Stimulated activated CD8-positive, alpha-beta memory T cell treated with anti-CD3 and anti-CD28 coated beads, Interleukin-15, amount 100 ng/mL, for 1 hour (primary cell): ENCODE data around the gene ZRANB1.
"Not testable (repeated sequence)": the region's sequence is repeated elsewhere in the genome, so short reads cannot be mapped to it uniquely, and the experiment has no call there.

Experiments
- DNase-seq: peaks from one replicate; pipeline ENCODE4 v3.0.0-alpha.2; 2020; ENCODE audit warnings: low read depth

ZRANB1 gene

DNA sequence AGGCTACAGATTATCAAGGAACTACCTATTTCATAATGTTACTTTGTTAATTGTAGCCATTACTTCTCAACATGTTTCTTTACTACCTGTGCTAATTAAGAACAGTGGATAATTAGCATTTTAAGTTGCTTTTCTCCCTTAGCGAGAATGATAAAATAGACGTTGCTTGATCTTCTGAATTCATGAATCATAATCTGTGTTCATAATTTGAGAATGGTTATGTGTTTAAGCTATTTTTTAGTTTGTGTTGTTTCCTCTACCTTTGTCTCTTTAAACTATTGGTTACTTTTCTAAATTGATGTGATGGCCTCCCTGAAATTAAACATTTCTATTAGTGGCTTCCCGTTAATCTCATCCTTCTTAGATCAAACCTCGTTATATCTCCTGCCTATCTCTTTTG lies at the start of gene ZRANB1:
Gene ZRANB1 (plus strand): TSS at position 301 of the 400 bp plus-strand sequence. CDS start 371 bp downstream, outside the sequence.
- no peak for DNase-seq

DNA sequence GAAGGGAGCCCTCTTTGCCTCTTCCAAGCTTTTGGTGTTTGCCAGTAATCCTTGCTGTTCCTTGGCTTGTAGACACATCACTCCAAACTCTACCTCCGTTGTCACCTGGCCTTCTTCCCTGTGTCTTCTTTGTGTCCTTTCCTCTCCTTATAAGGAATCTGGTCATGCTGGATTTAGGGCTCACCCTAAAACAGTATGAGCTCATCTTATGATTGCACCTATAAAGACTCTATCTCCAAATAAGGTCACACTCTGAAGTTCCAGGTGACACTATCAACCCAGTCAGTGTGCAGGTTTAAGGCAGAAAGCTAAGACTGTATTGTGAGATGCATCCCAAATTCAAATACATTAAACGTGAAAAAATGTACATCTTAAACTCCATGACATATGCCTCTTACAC lies 49.0 kb upstream of the ZRANB1 start:
- DNase-seq: no peak

DNA sequence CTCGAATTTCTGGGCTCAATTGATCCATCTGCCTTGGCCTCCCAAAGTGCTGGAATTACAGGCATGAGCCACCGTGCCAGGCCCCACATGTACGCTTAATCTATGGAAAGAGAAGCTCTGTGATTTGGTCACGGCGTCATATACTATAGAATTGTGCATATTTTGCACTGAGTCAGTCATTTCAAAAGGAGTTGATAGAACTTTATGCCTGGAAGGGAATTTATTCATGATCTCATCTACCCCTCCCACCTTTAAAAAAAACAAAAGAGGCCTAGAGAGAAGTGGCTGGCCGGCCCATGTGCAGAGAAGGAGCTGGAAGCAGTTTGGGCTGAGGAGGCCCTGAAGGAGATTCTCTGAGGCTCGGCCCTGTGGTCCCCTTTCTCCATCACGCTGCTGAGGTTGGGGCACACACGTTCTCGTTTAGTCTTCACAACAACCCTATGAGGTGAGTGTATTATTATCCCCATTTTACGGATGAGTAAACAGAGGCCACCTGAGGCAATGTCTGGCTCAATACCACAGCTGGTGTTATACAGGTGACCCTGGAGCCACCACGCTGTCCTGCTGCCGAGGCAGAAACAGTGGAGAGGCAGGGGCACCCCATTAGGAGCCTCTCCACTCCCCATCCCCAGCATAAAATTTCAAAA lies 47.2 kb upstream of the ZRANB1 start:
- no peak for DNase-seq

DNA sequence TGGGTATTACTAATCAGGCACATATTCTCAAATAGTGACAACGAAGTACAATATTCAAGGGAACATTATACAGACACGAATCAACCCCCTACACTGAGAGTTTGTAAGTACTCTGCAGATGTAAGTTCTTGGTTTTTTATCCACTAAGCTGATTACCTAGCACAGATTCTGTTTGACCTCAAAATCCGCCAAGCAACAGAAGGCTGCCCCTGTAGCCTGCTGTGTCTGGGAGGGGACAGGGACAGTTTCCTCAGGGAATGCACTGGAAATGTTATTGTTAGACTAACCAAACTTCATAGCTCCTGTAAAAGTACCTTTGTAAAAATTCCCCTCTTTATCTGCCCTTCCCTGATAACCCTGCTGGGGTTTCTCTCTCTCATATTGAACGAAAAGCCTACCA lies 45.2 kb upstream of the ZRANB1 start:
- no peak for DNase-seq

DNA sequence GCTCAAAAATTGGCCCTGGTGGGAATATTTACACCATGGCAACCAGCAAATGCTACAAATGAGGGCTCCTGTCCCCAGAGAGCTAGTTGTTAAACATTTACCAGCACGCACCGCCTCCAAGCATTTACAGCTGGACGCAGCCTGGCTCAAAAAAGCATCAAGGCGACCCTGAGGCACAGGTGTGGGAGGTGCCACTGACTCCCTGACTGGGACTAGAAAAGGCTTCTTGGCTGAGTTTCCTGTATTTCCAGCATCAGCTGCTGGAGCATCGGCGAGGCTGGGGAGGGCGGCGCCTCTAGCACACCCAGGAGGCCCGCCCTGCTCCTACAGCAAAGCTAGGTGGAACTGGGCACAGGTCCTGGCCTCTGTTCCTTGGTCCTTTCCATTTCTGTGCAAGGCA lies 43.5 kb upstream of the ZRANB1 start:
- no peak for DNase-seq

DNA sequence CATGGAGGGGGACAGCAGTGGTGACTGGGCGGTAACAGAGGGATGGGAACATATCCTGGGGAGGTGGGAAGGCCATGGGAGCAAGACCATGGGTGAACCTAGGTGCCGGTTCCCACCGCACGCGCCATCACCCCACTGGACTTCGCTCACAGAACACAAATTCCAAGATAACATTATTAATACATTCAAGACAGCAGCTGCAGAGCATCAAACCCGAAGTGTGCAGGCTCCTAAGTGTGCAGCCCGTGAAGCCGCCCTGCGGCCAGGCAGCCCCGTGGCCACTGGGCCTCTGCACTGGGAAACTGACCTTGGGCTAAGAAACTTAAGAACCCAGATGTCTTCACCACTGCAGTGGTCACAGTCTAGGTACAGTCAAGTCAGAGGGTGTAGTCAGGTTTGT lies 42.8 kb upstream of the ZRANB1 start:
- no peak for DNase-seq

DNA sequence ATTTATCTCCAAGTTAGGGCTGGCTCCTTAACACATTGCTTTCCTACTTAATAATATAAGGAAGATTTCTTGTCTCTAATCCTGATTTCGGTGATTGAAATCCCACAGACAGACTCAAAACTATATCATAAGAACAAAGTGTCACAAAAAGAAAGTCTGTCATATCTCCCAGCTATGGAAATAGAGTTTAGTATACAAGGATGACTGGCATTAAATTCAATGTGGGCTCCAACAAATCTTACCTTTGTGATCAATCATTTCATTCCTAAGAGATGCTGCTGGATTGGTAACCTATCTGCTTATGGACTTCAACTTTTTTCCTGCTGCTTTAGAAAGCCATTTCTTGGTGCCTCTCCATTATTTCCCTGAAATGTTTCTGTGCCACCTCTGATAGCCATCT lies 39.5 kb upstream of the ZRANB1 start:
- no peak for DNase-seq

DNA sequence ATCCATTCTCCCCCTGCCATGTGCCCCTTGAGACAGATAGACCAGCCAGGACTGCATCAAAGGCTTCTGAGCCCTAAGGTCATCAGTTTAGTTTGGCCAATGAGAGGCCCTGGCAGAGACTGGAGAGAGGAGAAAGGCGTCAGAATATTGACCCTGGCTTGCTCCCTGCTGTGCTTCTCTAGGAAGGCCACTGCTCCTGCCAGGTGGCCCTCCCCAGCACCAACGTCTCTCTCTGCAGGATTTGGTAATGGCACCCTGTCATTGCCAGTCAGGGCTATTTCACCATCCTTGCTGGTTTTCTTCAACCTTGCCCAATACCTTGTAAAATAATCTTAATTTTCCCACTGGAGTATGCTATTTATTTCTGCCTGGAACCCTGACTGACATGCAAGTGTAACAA lies 38.8 kb upstream of the ZRANB1 start:
- no peak for DNase-seq

DNA sequence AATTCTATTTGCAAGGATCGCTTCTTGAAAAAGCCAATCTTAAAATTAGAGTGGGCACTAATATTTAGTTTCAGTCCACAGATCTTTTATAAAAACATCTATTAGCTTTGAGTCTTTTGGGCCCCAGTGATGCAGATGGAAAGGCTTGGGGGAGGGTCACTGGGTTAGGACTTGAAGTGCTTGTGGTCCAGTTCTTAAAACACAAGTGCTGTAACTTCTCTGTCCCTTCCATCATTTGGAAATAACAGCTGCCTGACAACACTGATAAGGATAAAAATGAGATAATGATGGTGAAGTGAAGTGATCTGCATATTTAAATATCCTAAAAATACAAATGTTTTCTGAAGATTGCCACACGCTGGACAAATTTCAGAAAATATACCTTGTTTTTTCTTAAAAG lies 37.1 kb upstream of the ZRANB1 start:
- DNase-seq: no peak

DNA sequence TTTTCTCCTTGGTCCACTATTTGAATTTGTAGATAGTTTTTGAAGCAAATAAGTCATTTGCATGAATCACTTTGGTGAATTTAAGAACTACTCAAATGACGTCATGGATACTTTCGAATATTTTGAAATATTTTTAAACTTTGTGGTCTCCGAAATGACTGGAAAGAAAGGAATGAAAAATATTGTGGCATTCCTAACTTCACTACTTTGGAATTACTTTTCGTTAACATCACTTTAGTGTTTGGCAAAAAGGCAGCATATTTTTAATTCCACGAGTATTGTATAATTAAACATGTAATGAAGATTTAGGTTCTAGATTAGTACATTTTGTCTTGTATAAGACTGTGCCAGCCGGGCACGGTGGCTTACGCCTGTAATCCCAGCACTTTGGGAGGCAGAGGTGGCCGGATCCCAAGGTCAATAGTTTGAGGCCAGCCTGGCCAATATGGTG lies 35.3 kb upstream of the ZRANB1 start:
- DNase-seq: no peak

DNA sequence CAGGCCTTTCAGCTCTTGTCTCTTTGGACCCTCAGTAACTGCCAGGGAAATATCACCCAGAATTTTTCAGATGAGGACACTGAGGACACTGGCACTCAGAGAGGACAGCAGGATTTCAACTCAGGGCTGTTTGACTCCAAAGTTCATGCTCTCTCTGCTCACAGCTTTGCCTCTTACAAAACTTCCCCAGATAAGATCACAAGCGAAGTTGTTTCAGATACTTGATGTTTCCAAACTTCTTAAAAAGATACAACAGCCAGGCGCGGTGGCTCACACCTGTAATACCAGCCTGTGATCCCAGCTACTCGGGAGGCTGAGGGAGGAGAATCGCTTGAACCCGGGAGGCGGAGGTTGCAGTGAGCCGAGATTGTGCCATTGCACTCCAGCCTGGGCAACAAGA lies 32.4 kb upstream of the ZRANB1 start:
- DNase-seq: no peak

DNA sequence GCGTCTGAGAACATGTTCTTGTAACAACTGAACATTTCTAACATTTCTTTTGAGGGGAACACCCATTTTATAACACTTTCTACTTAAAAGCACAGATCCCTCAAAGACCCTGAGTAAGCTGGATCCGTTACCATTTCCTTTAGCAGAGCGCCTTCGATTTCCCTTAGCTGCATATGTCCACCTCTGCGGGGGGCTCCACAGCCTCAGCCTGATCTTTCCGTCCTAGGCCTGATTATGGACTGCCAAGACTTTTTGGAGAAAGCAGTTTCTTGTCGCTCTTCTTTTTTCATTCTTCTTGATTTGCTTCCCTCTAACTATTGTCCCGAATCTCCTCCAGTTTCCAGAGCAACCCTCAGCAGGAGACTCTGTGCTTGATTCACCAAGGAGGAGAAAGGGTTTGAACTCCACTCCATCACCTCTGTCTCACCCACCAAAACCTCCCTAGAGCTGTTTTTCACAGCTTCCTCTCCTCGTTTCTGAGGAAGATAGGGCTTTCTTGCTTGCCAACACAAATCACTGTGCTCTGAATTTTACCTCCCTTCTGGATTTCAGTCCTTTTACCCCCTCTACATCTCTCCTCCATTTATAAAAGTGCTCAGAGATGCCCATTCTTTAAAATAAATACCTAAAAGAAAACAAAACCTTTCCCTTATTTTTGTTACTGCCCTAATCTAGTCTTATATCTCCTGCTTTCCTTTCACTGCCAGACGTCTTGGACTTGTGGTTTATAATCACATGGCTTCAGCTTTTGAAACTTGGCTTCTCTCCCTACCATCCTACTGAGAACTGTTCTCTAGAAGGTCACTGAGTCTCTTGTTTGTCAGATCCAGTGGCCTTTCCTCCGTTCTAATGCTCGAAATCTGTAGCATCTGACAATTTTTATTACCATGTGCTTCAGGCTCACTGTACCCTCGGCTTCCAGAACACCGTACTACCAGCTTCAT lies 30.5 kb upstream of the ZRANB1 start:
- DNase-seq: no peak

DNA sequence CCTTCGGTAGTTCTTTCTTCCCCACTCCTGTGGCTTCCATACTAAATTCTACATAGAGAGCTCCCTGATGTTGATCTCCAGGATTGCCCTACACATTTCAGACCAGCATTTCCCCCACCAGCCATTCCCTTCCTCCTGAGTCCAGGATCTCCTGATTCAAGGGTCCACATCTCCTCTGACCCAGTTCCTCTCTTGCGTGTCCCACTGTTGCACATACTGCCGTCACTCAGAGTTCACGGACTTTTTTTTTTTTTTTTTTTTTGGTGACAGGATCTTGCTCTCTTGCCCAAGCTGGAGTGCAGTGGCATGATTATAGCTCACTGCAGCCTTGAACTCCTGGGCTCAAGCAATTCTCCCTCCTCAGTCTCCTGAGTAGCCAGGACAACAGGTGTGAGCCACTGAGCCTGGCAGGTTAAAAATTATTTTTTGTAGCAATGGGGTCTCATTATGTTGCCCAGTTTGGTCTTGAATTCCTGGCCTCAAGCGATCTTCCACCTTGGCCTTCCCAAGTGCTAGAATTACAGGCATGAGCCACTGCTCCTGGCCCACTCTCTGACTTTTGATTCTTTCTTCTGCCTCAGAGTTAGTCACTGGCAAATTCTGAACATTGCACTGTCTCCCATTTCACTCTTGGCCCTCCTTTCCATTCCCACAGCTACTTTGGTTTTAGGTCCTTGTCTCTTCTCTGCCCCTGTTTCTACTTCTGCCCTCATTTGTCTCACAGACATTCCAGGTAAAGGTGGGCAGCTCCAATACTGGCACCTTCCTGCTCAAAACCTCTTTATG lies 29.6 kb upstream of the ZRANB1 start:
- no peak for DNase-seq

DNA sequence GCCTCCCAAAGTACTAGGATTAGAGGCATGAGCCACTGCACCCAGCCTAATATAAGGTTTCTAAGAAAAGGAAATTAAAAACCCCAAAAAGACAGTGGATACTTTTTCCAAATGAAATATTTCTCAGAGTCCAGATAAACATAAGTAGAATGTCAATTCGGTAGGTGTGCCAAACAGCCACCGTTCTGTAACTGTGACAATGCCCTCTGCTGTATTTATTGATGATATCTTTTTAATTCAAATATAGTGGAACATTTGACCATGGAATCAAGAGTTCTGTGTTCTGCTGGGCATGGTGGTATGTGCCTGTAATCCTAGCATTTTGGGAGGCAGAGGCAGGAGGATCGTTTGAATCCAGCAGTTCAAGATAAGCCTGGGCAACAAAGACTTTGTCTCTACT lies 28.8 kb upstream of the ZRANB1 start:
- DNase-seq: no peak

DNA sequence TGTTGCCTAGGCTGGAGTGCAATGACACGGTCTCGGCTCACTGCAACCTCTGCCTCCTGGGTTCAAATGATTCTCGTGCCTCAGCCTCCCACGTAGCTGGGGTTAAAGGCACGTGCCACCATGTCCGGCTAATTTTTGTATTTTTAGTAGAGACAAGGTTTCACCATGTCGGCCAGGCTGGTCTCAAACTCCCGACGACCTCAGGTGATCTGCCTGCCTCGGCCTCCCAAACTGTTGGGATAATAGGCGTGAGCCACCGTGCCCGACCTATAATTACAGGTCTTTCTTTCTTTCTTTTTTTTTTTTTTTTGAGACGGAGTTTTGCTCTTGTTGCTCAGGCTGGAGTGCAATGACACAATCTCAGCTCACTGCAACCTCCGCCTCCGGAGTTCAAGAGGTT lies 27.5 kb upstream of the ZRANB1 start:
- not testable (repeated sequence) for DNase-seq

DNA sequence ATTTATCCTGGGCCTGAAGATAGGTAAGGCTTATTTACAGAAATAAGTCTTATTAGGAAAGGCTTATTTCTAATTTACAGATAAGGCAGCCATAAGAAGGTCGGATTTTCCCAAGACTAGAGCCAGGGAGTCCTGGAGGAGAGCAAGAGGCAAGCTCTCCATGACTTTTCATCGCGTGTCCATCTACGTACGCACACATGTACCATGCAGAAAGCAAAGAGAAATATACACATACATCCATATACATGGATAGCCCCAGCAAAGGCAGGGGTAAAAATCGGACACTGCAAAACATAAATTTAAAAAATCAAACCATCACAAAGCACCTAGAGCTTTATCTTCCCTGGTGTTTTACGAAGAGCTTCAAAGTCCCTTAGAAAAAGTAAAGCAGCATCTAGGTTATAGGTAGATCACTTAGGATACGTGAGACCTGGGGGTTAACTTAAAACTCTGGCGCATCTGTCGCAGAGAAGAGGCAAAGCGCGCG lies 25.8 kb upstream of the ZRANB1 start:
- no peak for DNase-seq

DNA sequence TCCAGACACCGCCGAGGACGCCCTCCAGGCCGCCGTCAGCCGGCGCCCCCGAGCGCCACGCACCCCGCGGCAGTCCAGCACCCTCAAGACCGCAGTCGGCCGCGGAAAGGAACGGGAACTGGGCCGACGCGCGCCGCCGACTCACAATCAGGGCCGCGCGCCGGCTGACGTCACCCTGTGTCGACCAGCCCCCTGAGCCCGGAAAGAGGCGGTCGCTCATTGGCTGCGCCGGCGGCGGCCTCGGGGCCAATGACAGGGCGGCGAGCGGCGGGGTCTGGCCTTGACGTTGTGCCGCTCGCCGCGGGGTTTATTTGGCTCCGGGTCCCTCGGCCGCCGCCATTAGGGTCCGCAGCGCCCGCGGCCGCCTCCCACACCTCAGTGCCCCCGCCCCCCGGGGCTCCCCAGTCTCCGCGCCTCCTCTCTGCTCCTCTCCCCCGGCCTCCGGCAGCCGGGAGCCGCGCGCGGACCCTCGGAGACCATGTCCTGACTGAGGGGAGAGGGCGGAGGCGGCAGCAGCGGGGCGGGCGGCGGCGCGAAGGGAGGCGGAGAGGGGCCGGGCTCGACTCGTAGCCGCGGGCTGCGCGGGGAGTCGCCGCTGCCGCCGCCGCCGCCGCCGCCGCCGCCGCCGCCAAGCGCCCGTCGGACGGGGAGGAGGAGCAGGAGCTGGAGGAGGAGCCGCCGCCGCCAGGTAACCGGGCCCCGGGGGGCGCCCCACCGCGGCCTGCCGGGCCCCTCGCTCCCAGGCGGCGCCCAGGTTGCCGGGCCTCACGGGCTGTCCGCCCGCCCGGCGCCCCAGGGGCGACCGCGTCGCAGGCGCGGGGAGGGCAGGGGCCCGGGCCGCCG lies 25.1 kb upstream of the ZRANB1 start:
- DNase-seq: peak; percentile 93

DNA sequence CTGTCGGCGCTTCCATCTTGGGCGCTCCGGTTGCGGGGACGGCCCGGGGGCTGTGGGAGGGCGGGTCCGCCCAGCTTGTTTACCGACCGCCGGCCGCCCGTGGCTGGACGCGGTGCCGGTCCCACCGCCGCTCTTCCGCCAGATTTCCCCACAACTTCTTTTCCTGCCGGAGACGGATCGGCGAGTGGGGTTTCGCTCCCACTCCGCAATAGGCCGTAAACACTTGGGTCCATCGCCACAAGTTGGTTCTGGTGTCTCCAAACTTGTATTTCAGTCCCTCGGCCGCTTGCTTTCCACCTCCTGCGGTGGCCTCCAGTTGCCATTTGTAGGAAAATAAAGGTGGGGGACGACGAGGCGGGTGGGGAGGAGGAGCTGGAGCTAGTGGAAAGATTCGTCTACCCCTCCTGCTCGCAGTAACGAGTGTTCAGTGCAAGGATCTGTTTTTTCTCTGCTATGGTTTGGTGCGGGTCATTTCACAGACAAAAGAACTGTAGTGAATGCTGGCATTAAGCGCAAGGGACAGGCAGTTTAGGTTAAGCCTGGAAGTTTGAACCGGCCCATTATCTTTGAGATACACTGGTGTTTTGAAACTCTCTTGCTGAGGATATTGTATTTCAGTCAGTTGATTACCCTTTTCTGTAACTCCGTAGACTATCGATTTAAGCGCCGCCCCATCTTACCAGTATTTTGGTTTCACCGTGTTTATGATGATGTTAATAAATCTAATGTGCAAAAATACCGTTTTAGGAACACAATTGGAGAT lies 24.3 kb upstream of the ZRANB1 start:
- DNase-seq: peak; percentile 18

DNA sequence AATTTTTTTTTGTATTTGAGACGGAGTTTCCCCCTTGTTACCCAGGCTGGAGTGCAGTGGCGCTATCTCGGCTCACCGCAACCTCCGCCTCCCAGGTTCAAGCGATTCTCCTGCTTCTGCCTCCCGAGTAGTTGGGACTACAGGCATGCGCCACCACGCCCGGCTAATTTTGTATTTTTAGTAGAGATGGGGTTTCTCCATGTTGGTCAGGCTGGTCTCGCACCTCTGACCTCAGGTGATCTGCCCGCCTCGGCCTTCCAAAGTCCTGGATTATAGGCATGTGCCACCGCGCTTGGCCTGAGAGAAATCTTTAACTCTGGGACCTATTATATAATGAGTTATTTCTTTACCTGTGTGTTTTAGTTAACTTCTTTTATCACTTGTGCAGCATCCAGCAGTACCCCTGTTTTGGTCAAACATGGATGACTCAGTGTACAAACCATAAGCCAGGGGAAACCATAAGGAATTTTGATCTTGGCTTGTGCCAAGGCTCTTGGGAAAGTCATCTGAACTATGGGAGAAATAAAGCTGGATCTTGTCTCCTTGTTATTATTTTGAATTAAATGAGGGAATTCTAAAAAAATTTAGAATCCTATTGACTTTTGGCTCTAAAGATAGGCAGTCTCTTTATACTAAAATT lies 23.6 kb upstream of the ZRANB1 start:
- DNase-seq: no peak

DNA sequence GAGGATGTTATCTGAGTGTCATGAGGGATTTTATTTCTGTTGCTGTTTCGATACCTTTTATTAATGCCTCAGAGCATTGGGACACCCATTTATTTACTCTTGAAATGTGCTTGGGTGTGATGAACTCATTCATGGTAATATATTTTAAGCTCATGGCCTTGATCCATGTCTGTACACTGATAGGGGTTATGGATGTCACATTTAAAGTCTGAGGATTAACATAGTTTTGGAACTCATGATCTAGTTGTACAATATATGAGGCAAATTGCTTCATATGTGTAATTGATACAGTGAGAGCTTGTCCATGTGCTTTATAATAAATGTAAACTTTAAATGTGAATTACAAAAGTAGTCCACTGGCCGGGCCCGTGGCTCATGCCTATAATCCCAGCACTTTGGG lies 23.0 kb upstream of the ZRANB1 start:
- DNase-seq: no peak
